Ishikawa (cell line): ENCODE data around the gene RNF114.

Experiments used
- CEBPB ChIP-seq: IDR thresholded peaks from 2 replicates; pipeline ENCODE4 v1.6.1; 2012
- CREB1 ChIP-seq: IDR thresholded peaks from 2 replicates; pipeline ENCODE4 v1.6.1; 2012; ENCODE audit warnings: low read depth
- EGR1 ChIP-seq: IDR thresholded peaks from 2 replicates; pipeline ENCODE4 v1.6.1; 2012
- EP300 ChIP-seq: IDR thresholded peaks from 2 replicates; pipeline ENCODE4 v1.6.1; 2012; ENCODE audit warnings: borderline replicate concordance
- NFIC ChIP-seq: IDR thresholded peaks from 2 replicates; pipeline ENCODE4 v1.6.1; 2012
- REST ChIP-seq: IDR thresholded peaks from 2 replicates; pipeline ENCODE4 v1.6.1; 2012; ENCODE audit warnings: low read depth, mild to moderate bottlenecking
- TAF1 ChIP-seq: IDR thresholded peaks from 2 replicates; pipeline ENCODE4 v1.6.1; 2012; ENCODE audit warnings: low read depth, mild to moderate bottlenecking
- TCF12 ChIP-seq: IDR thresholded peaks from 2 replicates; pipeline ENCODE4 v1.6.1; 2012; ENCODE audit warnings: low read depth
- TF ChIP-seq, protein P1 (sequence below): IDR thresholded peaks from 2 replicates; pipeline ENCODE4 v1.6.1; 2012

- TF ChIP-seq CREB1, result no peak
- no peak for TF ChIP-seq NFIC
- TF ChIP-seq TAF1, result no peak
- peak; percentile 58 for TF ChIP-seq CEBPB
- TF ChIP-seq, protein P1, sequence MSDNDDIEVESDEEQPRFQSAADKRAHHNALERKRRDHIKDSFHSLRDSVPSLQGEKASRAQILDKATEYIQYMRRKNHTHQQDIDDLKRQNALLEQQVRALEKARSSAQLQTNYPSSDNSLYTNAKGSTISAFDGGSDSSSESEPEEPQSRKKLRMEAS, result no peak
- no peak for TF ChIP-seq TCF12
- no peak for TF ChIP-seq EP300
- no peak for TF ChIP-seq REST
- no peak for TF ChIP-seq EGR1
Observed at GRCh38 chr20:49928411-49929141, 7.6 kb upstream of the RNF114 start.
